ENCODE results near the gene SYNGAP1.

The SYNGAP1 gene

DNA sequence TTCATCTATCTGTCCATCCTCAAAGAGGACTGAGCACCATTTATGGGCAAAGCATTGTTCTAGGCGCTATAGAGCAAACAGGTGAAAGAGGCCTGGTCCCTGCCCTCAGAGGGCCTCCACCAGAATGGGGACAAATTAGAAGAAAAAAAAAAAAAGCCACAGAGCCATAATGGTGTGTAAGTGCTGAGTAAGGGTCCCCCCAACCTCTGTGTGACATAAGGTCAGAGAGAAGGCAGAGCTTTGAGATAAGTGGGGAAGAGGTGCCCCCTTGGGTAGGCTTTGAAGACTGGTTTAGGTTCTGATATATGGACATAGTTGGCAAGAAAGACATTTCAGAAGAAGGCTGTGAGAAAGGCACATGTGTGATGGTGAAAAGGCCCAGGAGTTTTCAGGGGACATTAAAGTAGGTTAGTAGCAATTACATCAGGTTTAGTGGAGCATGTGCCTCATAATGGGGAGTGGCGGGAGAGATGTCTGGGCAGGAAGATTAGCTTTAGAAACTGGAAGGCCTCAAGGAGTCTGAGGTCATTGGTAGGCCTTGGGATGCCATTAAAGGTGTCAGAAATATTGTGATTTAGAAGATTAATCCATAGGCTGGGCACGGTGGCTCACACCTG is 19.2 kb downstream of the SYNGAP1 start:
- Mint-ChIP-seq H3K27ac (peak overlapping the region; percentile 43), H3K27me3 (no peaks in the 10 kb centered on the region), H3K36me3 (peaks cover 62% of the 10 kb centered on the region)

GRCh38 chr6:33439956-33440648 is 20.2 kb downstream of the SYNGAP1 start:
- Mint-ChIP-seq H3K4me3 (no peak overlapping the region), H3K27ac (peak overlapping the region; percentile 43), H3K27me3 (no peaks in the 10 kb centered on the region), H3K36me3 (peaks cover 60% of the 10 kb centered on the region), H3K4me1 (no peaks in the 10 kb centered on the region), H3K9me3 (no peaks in the 10 kb centered on the region)
- ATAC-seq, result no peak

More for the DNA sequence above, 19.2 kb downstream of the SYNGAP1 start:
- Mint-ChIP-seq H3K4me3 (no peak overlapping the region), H3K9me3 (no peaks in the 10 kb centered on the region), H3K4me1 (peaks cover 2% of the 10 kb centered on the region)
- no peak for ATAC-seq

DNA sequence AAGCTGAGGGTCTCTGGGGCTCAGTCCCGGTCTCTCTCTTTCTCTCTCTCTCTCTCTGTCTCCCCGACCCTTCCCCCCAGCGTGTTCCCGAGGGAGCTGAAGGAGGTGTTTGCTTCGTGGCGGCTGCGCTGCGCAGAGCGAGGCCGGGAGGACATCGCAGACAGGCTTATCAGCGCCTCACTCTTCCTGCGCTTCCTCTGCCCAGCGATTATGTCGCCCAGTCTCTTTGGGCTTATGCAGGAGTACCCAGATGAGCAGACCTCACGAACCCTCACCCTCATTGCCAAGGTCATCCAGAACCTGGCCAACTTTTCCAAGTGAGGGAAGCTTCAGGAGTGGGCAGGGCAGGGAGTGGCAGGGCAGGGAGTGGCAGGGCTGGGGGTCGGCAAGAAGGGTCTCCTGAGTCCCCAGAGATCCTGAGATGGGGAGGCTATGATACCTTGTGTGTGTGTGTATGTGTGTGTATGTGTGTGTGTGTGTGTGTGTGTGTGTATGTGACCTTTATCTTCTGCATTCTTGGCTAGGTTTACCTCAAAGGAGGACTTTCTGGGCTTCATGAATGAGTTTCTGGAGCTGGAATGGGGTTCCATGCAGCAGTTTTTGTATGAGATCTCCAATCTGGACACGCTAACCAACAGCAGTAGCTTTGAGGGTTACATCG is 20.9 kb downstream of the SYNGAP1 start:
- H3K9me3 Mint-ChIP-seq, result no peaks in the 10 kb centered on the region
- H3K36me3 Mint-ChIP-seq, result peaks cover 54% of the 10 kb centered on the region
- H3K27ac Mint-ChIP-seq, result peak overlapping the region; percentile 43
- no peaks in the 10 kb centered on the region for H3K27me3 Mint-ChIP-seq
- no peaks in the 10 kb centered on the region for H3K4me1 Mint-ChIP-seq
- no peak for ATAC-seq
- no peak overlapping the region for H3K4me3 Mint-ChIP-seq

DNA sequence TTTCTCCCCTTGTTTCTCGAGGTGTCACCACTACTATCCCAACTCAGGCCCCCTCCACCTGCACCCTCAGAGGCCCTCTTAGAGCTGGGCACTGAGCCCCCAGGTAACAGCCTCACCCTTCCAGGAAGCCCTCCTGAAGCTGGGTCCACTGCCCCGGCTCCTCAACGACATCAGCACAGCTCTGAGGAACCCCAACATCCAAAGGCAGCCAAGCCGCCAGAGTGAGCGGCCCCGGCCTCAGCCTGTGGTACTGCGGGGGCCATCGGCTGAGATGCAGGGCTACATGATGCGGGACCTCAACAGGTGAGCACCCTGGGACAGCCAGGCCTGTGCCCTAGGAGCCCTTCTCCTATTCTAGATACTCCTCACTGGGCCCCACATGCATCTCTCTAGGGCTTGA is 21.6 kb downstream of the SYNGAP1 start:
- Mint-ChIP-seq H3K4me1 (no peaks in the 10 kb centered on the region), H3K27me3 (no peaks in the 10 kb centered on the region), H3K4me3 (no peak overlapping the region), H3K27ac (peak overlapping the region; percentile 36), H3K9me3 (no peaks in the 10 kb centered on the region), H3K36me3 (peaks cover 60% of the 10 kb centered on the region)
- no peak for ATAC-seq

GRCh38 chr6:33442283-33442682 is 22.4 kb downstream of the SYNGAP1 start:
- no peak for ATAC-seq
- Mint-ChIP-seq H3K27ac (no peak overlapping the region), H3K9me3 (no peaks in the 10 kb centered on the region), H3K27me3 (no peaks in the 10 kb centered on the region), H3K4me1 (no peaks in the 10 kb centered on the region), H3K36me3 (peaks cover 61% of the 10 kb centered on the region), H3K4me3 (no peak overlapping the region)

- H3K36me3 Mint-ChIP-seq, result peaks cover 61% of the 10 kb centered on the region
- no peaks in the 10 kb centered on the region for H3K9me3 Mint-ChIP-seq
- no peaks in the 10 kb centered on the region for H3K27me3 Mint-ChIP-seq
- no peak overlapping the region for H3K27ac Mint-ChIP-seq
- H3K4me3 Mint-ChIP-seq, result no peak overlapping the region
- no peak for ATAC-seq
- H3K4me1 Mint-ChIP-seq, result no peaks in the 10 kb centered on the region
Observed at GRCh38 chr6:33443025-33443424, 23.2 kb downstream of the SYNGAP1 start.

DNA sequence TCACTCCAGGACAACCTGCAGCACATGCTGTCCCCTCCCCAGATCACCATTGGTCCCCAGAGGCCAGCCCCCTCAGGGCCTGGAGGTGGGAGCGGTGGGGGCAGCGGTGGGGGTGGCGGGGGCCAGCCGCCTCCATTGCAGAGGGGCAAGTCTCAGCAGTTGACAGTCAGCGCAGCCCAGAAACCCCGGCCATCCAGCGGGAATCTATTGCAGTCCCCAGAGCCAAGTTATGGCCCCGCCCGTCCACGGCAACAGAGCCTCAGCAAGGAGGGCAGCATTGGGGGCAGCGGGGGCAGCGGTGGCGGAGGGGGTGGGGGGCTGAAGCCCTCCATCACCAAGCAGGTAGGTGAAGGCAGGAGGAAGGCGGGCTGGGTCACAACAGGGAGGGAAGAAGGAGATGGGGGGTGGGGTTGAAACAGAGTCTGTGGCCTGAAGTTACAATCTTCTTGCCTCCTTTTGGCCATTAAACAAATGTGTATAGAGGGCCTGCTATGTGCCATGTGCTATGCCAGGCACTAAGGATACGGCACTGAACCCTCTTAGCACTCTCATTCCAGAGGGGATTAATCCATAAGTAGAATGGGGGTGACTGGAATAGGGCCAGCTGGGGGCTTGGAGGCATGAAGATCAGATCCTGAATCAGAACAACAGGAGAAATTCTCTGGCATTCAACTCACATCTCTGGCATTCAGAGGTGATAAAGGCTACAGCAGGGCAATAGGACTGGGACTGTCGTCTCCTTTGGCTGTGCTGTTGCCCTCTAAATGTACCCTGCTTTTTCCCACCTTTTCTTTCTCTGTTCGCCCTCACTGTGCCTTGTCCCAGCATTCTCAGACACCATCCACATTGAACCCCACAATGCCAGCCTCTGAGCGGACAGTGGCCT is 24.0 kb downstream of the SYNGAP1 start:
- Mint-ChIP-seq H3K36me3 (peaks cover 63% of the 10 kb centered on the region), H3K9me3 (no peaks in the 10 kb centered on the region), H3K4me3 (no peak overlapping the region), H3K4me1 (peaks cover 6% of the 10 kb centered on the region), H3K27me3 (no peaks in the 10 kb centered on the region), H3K27ac (no peak overlapping the region)
- no peak for ATAC-seq

DNA sequence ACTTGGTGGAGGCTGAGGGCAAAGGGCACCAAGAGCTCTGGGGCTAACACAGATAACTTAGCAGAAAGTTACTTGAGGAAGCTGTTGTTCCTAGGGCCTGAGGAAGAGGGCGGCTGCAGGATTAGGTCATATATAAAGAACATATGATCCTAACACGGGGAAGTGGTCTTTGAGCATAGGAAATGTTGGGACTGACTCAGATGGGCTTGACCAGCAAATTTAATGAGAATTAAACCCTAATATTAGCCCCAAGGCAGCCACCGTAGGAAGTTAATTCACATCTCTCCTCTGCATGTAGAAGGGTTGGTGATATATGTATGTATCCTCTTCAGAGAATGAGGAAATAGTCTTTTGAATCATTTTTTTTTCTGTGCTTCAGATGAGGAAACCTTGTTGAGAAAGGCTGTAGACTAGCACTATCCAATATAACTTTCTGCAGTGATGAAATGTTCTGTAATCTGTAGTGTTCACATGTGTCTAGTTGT is 25.3 kb downstream of the SYNGAP1 start:
- H3K27ac Mint-ChIP-seq, result no peak overlapping the region
- no peak for ATAC-seq
- H3K9me3 Mint-ChIP-seq, result no peaks in the 10 kb centered on the region
- H3K27me3 Mint-ChIP-seq, result no peaks in the 10 kb centered on the region
- H3K4me1 Mint-ChIP-seq, result peaks cover 9% of the 10 kb centered on the region
- peaks cover 54% of the 10 kb centered on the region for H3K36me3 Mint-ChIP-seq
- no peak overlapping the region for H3K4me3 Mint-ChIP-seq

DNA sequence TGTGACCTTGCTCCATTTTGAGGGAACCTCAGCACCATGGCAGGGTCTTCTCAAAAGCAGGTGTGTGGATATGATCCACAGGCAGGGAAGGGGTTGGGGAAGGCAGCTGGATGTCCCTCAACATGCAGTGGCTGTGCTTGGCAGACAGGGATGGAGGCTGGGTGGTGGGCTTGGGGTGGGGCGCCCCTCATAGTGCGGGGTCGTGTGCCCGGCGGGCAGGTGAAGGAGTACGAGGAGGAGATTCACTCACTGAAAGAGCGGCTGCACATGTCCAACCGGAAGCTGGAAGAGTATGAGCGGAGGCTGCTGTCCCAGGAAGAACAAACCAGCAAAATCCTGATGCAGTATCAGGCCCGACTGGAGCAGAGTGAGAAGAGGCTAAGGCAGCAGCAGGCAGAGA is 26.5 kb downstream of the SYNGAP1 start:
- Mint-ChIP-seq H3K27me3 (no peaks in the 10 kb centered on the region), H3K27ac (peak overlapping the region; percentile 48), H3K36me3 (peaks cover 45% of the 10 kb centered on the region), H3K4me3 (no peak overlapping the region), H3K9me3 (no peaks in the 10 kb centered on the region), H3K4me1 (peaks cover 9% of the 10 kb centered on the region)
- no peak for ATAC-seq

- H3K4me3 Mint-ChIP-seq, result no peak overlapping the region
- peaks cover 38% of the 10 kb centered on the region for H3K4me1 Mint-ChIP-seq
- no peaks in the 10 kb centered on the region for H3K9me3 Mint-ChIP-seq
- no peaks in the 10 kb centered on the region for H3K27me3 Mint-ChIP-seq
- peaks cover 32% of the 10 kb centered on the region for H3K36me3 Mint-ChIP-seq
- ATAC-seq, result no peak
- no peak overlapping the region for H3K27ac Mint-ChIP-seq
Observed at GRCh38 chr6:33450434-33450833, 30.6 kb downstream of the SYNGAP1 start.

DNA sequence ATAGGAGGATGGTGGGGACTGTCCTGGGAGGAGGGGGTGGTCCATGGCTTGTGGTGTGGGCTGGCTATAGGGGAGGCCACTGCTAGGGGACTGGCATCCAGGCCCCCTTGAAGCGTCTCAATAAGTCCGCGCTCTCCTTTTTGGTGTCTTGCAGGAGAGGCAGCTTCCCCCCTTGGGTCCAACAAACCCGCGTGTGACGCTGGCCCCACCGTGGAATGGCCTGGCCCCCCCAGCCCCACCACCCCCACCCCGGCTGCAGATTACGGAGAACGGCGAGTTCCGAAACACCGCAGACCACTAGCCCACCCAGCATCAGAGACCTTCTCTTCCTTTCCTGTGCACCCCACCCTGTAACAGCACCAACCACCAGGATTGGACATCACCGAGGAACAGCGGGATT is 31.7 kb downstream of the SYNGAP1 start:
- no peak for ATAC-seq
- no peaks in the 10 kb centered on the region for H3K9me3 Mint-ChIP-seq
- H3K27ac Mint-ChIP-seq, result peak overlapping the region; percentile 42
- H3K36me3 Mint-ChIP-seq, result peaks cover 36% of the 10 kb centered on the region
- no peak overlapping the region for H3K4me3 Mint-ChIP-seq
- peaks cover 45% of the 10 kb centered on the region for H3K4me1 Mint-ChIP-seq
- no peaks in the 10 kb centered on the region for H3K27me3 Mint-ChIP-seq

DNA sequence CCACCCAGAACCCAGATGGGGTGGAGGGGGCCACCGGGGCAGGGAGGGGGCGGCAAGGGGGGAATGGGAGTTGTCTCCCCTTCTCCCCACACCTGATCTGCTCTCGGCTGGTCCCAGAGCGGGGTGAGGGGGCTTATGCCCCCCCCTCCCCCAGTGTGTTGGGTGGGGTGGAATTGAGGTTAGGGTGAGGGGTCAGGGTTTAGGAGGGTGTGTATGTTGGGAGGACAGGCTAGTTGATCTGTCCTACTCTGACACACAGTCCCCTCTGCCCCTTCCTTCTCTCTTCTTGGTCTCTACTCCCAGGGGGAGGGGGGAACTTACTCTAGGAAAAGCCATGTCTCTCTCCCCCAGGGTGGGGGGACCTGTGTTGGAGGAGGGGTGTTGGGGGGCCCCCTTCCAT is 32.6 kb downstream of the SYNGAP1 start:
- H3K4me3 Mint-ChIP-seq, result no peak overlapping the region
- H3K27ac Mint-ChIP-seq, result peak overlapping the region; percentile 42

GRCh38 chr6:33453393-33454008 is 33.6 kb downstream of the SYNGAP1 start:
- Mint-ChIP-seq H3K36me3 (peaks cover 30% of the 10 kb centered on the region), H3K4me1 (peaks cover 43% of the 10 kb centered on the region), H3K4me3 (peak overlapping the region; percentile 99), H3K27ac (peak overlapping the region; percentile 94), H3K9me3 (no peaks in the 10 kb centered on the region), H3K27me3 (no peaks in the 10 kb centered on the region)
- ATAC-seq, result no peak

More for the DNA sequence above, 32.6 kb downstream of the SYNGAP1 start:
- peaks cover 38% of the 10 kb centered on the region for H3K36me3 Mint-ChIP-seq
- H3K27me3 Mint-ChIP-seq, result no peaks in the 10 kb centered on the region
- H3K9me3 Mint-ChIP-seq, result no peaks in the 10 kb centered on the region
- peaks cover 45% of the 10 kb centered on the region for H3K4me1 Mint-ChIP-seq
- no peak for ATAC-seq

- H3K9me3 Mint-ChIP-seq, result no peaks in the 10 kb centered on the region
- peak within 1 kb of the TSS; percentile 99 for H3K4me3 Mint-ChIP-seq
- peaks cover 22% of the 10 kb centered on the region for H3K36me3 Mint-ChIP-seq
- H3K27ac Mint-ChIP-seq, result peak within 1 kb of the TSS; percentile 94
- H3K4me1 Mint-ChIP-seq, result peaks cover 37% of the 10 kb centered on the region
- peak; percentile 100 for ATAC-seq
- H3K27me3 Mint-ChIP-seq, result no peaks in the 10 kb centered on the region
Observed at GRCh38 chr6:33454009-33454946, 34.4 kb downstream of the SYNGAP1 start, which contains the start of gene ZBTB9. Gene ZBTB9, plus strand, starts transcription at chr6:33454576. Its CDS starts 525 bp downstream, at chr6:33455101.

Data from stimulated activated memory B cell treated with anti-CD40 and anti-IgM and Interleukin-4, amounts not matched to agents 10 μg/mL and 1 μg/mL and 100 μg/mL, for 72 hours (primary cell).